Measurements from ENCODE around the gene NT5M. TPM values are rescaled to one million over a fixed set of nuclear protein-coding genes. Genes with fewer than 3 reads are reported as not detected.

The NT5M gene
- total RNA-seq, 1 experiment from 2014 or later: 8.6 TPM

- Histone ChIP-seq H3K36me3 (ENCODE audit: low read depth, low read length) (no peaks in the 10 kb centered on the region), H3K27ac (ENCODE audit: low read length) (no peak overlapping the region), H3K4me1 (ENCODE audit: insufficient read depth, low read length) (no peaks in the 10 kb centered on the region), H3K9me3 (ENCODE audit: low read length) (no peaks in the 10 kb centered on the region), H2AFZ (ENCODE audit: low read length) (no peak overlapping the region), H3K9ac (ENCODE audit: low read length) (no peak overlapping the region), H3K4me2 (ENCODE audit: low read length) (no peak overlapping the region), H3K79me2 (ENCODE audit: low read length) (no peaks in the 10 kb centered on the region), H3K9me2 (replicated peaks; ENCODE audit: low read length) (no peaks in the 10 kb centered on the region), H4K20me1 (ENCODE audit: low read length) (no peaks in the 10 kb centered on the region), H3F3A (ENCODE audit: low read length, unreplicated experiment) (no peaks in the 10 kb centered on the region), H3K27me3 (ENCODE audit: low read length) (no peaks in the 10 kb centered on the region), H3K4me3 (ENCODE audit: low read length) (no peak overlapping the region)
- TF ChIP-seq EZH2phosphoT487 (IDR thresholded peaks at IDR 0.05; ENCODE audit: borderline replicate concordance, low read length) (no peak), CTCF (conservative IDR thresholded peaks at IDR 0.05; ENCODE audit: low read depth, low read length) (no peak), EZH2 (IDR thresholded peaks at IDR 0.05; ENCODE audit: low read length, unreplicated experiment) (no peak)
- BruUV-seq (replicated peaks): no TSS peak
- ATAC-seq (no peak), DNase-seq (no peak)
- intact Hi-C loops (cut with micrococcal nuclease): no loop called here
- ChIA-PET CTCF (no interaction called here), POLR2A (ENCODE audit: unreplicated experiment) (no interaction called here)
Observed at GRCh38 chr17:17342242-17342945, 39.2 kb downstream of the NT5M start.

- TF ChIP-seq EZH2phosphoT487 (IDR thresholded peaks at IDR 0.05; ENCODE audit: borderline replicate concordance, low read length): no peak
- no peak for TF ChIP-seq EZH2 (IDR thresholded peaks at IDR 0.05; ENCODE audit: low read length, unreplicated experiment)
- TF ChIP-seq CTCF (conservative IDR thresholded peaks at IDR 0.05; ENCODE audit: low read depth, low read length): no peak
- H3K79me2 ChIP-seq (ENCODE audit: low read length): no peaks in the 10 kb centered on the region
- no TSS peak for BruUV-seq (replicated peaks)
- H3F3A ChIP-seq (ENCODE audit: low read length, unreplicated experiment): no peaks in the 10 kb centered on the region
- H3K4me1 ChIP-seq (ENCODE audit: insufficient read depth, low read length): no peaks in the 10 kb centered on the region
- intact Hi-C loops (cut with micrococcal nuclease): no loop called here
- ATAC-seq (no peak), DNase-seq (no peak)
- CTCF ChIA-PET: no interaction called here
- H3K9me3 ChIP-seq (ENCODE audit: low read length): no peaks in the 10 kb centered on the region
- no peak overlapping the region for H3K9ac ChIP-seq (ENCODE audit: low read length)
- no peaks in the 10 kb centered on the region for H4K20me1 ChIP-seq (ENCODE audit: low read length)
- H3K27ac ChIP-seq (ENCODE audit: low read length): no peak overlapping the region
- H3K9me2 ChIP-seq (replicated peaks; ENCODE audit: low read length): no peaks in the 10 kb centered on the region
- POLR2A ChIA-PET (ENCODE audit: unreplicated experiment): no interaction called here
- no peaks in the 10 kb centered on the region for H3K36me3 ChIP-seq (ENCODE audit: low read depth, low read length)
- H3K4me2 ChIP-seq (ENCODE audit: low read length): no peak overlapping the region
- H3K27me3 ChIP-seq (ENCODE audit: low read length): no peaks in the 10 kb centered on the region
- H2AFZ ChIP-seq (ENCODE audit: low read length): no peak overlapping the region
- no peak overlapping the region for H3K4me3 ChIP-seq (ENCODE audit: low read length)
Observed at GRCh38 chr17:17343160-17343735, 40.1 kb downstream of the NT5M start.

GRCh38 chr17:17343896-17344506, 40.8 kb downstream of the NT5M start:
- no peak for ATAC-seq
- no peaks in the 10 kb centered on the region for H3K79me2 ChIP-seq (ENCODE audit: low read length)
- TF ChIP-seq CTCF (conservative IDR thresholded peaks at IDR 0.05; ENCODE audit: low read depth, low read length) (no peak), EZH2 (IDR thresholded peaks at IDR 0.05; ENCODE audit: low read length, unreplicated experiment) (no peak), EZH2phosphoT487 (IDR thresholded peaks at IDR 0.05; ENCODE audit: borderline replicate concordance, low read length) (no peak)
- no peaks in the 10 kb centered on the region for H3K4me1 ChIP-seq (ENCODE audit: insufficient read depth, low read length)
- H3K9ac ChIP-seq (ENCODE audit: low read length): no peak overlapping the region
- no peaks in the 10 kb centered on the region for H3F3A ChIP-seq (ENCODE audit: low read length, unreplicated experiment)
- no peak overlapping the region for H3K4me3 ChIP-seq (ENCODE audit: low read length)
- CTCF ChIA-PET: no interaction called here
- no peaks in the 10 kb centered on the region for H3K9me2 ChIP-seq (replicated peaks; ENCODE audit: low read length)
- no peak overlapping the region for H2AFZ ChIP-seq (ENCODE audit: low read length)
- intact Hi-C loops (cut with micrococcal nuclease): no loop called here
- H3K27ac ChIP-seq (ENCODE audit: low read length): no peak overlapping the region
- no peaks in the 10 kb centered on the region for H4K20me1 ChIP-seq (ENCODE audit: low read length)
- H3K36me3 ChIP-seq (ENCODE audit: low read depth, low read length): no peaks in the 10 kb centered on the region
- no peak for DNase-seq
- BruUV-seq (replicated peaks): no TSS peak
- H3K4me2 ChIP-seq (ENCODE audit: low read length): no peak overlapping the region
- H3K9me3 ChIP-seq (ENCODE audit: low read length): no peaks in the 10 kb centered on the region
- POLR2A ChIA-PET (ENCODE audit: unreplicated experiment): no interaction called here
- no peaks in the 10 kb centered on the region for H3K27me3 ChIP-seq (ENCODE audit: low read length)
